Measurements from ENCODE around the gene DOCK9. TPM values are rescaled to one million over a fixed set of nuclear protein-coding genes. Genes with fewer than 3 reads are reported as not detected.

The DOCK9 gene
- total RNA-seq, 1 donor from 2014 or later = 153 TPM

GRCh38 chr13:98881390-98881789 lies 96.5 kb downstream of the DOCK9 start:
- H3K36me3 ChIP-seq = peaks cover 99% of the 10 kb centered on the region
- TF ChIP-seq CTCF (IDR thresholded peaks at IDR 0.05) = no peak

GRCh38 chr13:98880677-98881076 lies 97.2 kb downstream of the DOCK9 start:
- intact Hi-C loops (cut with DNase I) = no loop called here

More at GRCh38 chr13:98881390-98881789, 96.5 kb downstream of the DOCK9 start:
- intact Hi-C loops (cut with DNase I) = no loop called here
- DNase-seq (no peak), ATAC-seq (no peak)
- H3K4me3 ChIP-seq = no peak overlapping the region
- no peaks in the 10 kb centered on the region for H3K27me3 ChIP-seq (ENCODE audit: low read depth)
- H3K27ac ChIP-seq = no peak overlapping the region
- H3K9me3 ChIP-seq = no peaks in the 10 kb centered on the region
- no peaks in the 10 kb centered on the region for H3K4me1 ChIP-seq

GRCh38 chr13:98879957-98880356 lies 97.9 kb downstream of the DOCK9 start:
- peaks cover 98% of the 10 kb centered on the region for H3K36me3 ChIP-seq
- H3K4me1 ChIP-seq = no peaks in the 10 kb centered on the region
- intact Hi-C loops (cut with DNase I) = no loop called here
- no peaks in the 10 kb centered on the region for H3K9me3 ChIP-seq
- no peak for TF ChIP-seq CTCF (IDR thresholded peaks at IDR 0.05)
- no peak for DNase-seq
- H3K27ac ChIP-seq = no peak overlapping the region
- no peak for ATAC-seq
- H3K27me3 ChIP-seq (ENCODE audit: low read depth) = no peaks in the 10 kb centered on the region
- H3K4me3 ChIP-seq = no peak overlapping the region

More at GRCh38 chr13:98880677-98881076, 97.2 kb downstream of the DOCK9 start:
- no peaks in the 10 kb centered on the region for H3K4me1 ChIP-seq
- H3K27ac ChIP-seq = no peak overlapping the region
- DNase-seq = no peak
- no peak for ATAC-seq
- no peak for TF ChIP-seq CTCF (IDR thresholded peaks at IDR 0.05)
- H3K4me3 ChIP-seq = no peak overlapping the region
- H3K27me3 ChIP-seq (ENCODE audit: low read depth) = no peaks in the 10 kb centered on the region
- peaks cover 99% of the 10 kb centered on the region for H3K36me3 ChIP-seq
- no peaks in the 10 kb centered on the region for H3K9me3 ChIP-seq

GRCh38 chr13:98879127-98879520 lies 98.7 kb downstream of the DOCK9 start:
- peaks cover 97% of the 10 kb centered on the region for H3K36me3 ChIP-seq
- DNase-seq (no peak), ATAC-seq (no peak)
- no peak for TF ChIP-seq CTCF (IDR thresholded peaks at IDR 0.05)
- no peak overlapping the region for H3K27ac ChIP-seq
- H3K4me3 ChIP-seq = no peak overlapping the region
- H3K9me3 ChIP-seq = no peaks in the 10 kb centered on the region
- intact Hi-C loops (cut with DNase I) = no loop called here
- H3K27me3 ChIP-seq (ENCODE audit: low read depth) = no peaks in the 10 kb centered on the region
- H3K4me1 ChIP-seq = no peaks in the 10 kb centered on the region

- peaks cover 97% of the 10 kb centered on the region for H3K36me3 ChIP-seq
- H3K27ac ChIP-seq = no peak overlapping the region
- H3K9me3 ChIP-seq = peaks cover 2% of the 10 kb centered on the region
- no peak for ATAC-seq
- no peak for DNase-seq
- H3K27me3 ChIP-seq (ENCODE audit: low read depth) = no peaks in the 10 kb centered on the region
- no peak for TF ChIP-seq CTCF (IDR thresholded peaks at IDR 0.05)
- H3K4me1 ChIP-seq = no peaks in the 10 kb centered on the region
- intact Hi-C loops (cut with DNase I) = no loop called here
- no peak overlapping the region for H3K4me3 ChIP-seq
Observed at GRCh38 chr13:98878486-98879126, 99.3 kb downstream of the DOCK9 start.
